Fibroblast of lung (primary cell): ENCODE results near the gene PPP1R13B.

Experiments
- EZH2 ChIP-seq: IDR thresholded peaks from 2 replicates; pipeline ENCODE4 v1.5.1; 2012; ENCODE audit warnings: low read length, control low read depth, mild to moderate bottlenecking; ENCODE audit errors: missing control alignments
- TF ChIP-seq, protein P1 (sequence below), 2 donors: IDR thresholded peaks in 1 of 2; conservative IDR thresholded peaks in 1 of 2; 1 replicate in 1 of 2; 2 replicates in 1 of 2; pipeline ENCODE4 v1.5.1; 2011 to 2012; ENCODE audit warnings: low read length in 2 of 2, control low read depth in 1 of 2, inconsistent platforms in 1 of 2, low read depth in 1 of 2, mild to moderate bottlenecking in 1 of 2

DNA sequence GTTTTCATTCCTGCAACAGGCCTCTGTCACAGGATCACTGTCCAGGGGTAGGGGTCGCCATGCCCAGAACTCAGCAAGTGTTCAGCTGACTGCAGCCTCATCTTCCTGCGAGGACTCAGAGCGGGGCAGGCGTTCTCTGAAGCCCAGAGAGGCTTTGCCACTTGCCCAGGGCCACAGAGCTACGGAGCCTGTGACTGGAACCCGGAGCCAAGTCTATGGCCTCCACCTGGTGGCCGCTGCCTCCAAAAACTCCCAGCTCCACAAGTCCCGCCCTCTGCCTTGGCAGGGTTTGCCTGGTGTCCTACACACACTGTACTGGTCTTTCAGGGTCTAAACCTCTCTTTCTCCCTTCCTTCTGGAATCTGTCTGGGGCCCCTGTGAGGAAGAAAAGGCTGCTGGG lies 8.7 kb upstream of the PPP1R13B start:
- TF ChIP-seq, protein P1, sequence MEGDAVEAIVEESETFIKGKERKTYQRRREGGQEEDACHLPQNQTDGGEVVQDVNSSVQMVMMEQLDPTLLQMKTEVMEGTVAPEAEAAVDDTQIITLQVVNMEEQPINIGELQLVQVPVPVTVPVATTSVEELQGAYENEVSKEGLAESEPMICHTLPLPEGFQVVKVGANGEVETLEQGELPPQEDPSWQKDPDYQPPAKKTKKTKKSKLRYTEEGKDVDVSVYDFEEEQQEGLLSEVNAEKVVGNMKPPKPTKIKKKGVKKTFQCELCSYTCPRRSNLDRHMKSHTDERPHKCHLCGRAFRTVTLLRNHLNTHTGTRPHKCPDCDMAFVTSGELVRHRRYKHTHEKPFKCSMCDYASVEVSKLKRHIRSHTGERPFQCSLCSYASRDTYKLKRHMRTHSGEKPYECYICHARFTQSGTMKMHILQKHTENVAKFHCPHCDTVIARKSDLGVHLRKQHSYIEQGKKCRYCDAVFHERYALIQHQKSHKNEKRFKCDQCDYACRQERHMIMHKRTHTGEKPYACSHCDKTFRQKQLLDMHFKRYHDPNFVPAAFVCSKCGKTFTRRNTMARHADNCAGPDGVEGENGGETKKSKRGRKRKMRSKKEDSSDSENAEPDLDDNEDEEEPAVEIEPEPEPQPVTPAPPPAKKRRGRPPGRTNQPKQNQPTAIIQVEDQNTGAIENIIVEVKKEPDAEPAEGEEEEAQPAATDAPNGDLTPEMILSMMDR (conservative IDR thresholded peaks at IDR 0.05 in 1 of 2, IDR thresholded peaks at IDR 0.05 in 1 of 2; ENCODE audit: low read depth in 1 of 2, low read length in 2 of 2) = no peak
- no peak for TF ChIP-seq EZH2
